Activated CD4-positive, alpha-beta memory T cell treated with anti-CD3 and anti-CD28 coated beads for 36 hours (primary cell): ENCODE data around the gene TWF2. TPM values are rescaled to one million over a fixed set of nuclear protein-coding genes. Genes with fewer than 3 reads are reported as not detected.

Source experiments
- CTCF ChIA-PET: fragments of 350-600 bp; sonication (Branson Sonifier 250); formaldehyde crosslinking; loops from one replicate; lab custom pipeline; 2021; ENCODE audit warnings: antibody characterized with exemption, inconsistent platforms; lab: Charles Lee
- POLR2A ChIA-PET: fragments of 350-600 bp; sonication (Branson Sonifier 250); formaldehyde crosslinking; loops from one replicate; lab custom pipeline; 2021; ENCODE audit warnings: antibody characterized with exemption; lab: Charles Lee
- DNase-seq: peaks from one replicate; pipeline ENCODE4 v3.0.0-alpha.2; 2020
- H3K27ac Mint-ChIP-seq: one replicate; pipeline ENCODE4 v1.8.0; 2021; ENCODE audit warnings: mixed read lengths
- H3K27me3 Mint-ChIP-seq: one replicate; pipeline ENCODE4 v1.8.0; 2021; ENCODE audit warnings: mixed read lengths
- H3K36me3 Mint-ChIP-seq: one replicate; pipeline ENCODE4 v1.8.0; 2021; ENCODE audit warnings: mixed read lengths
- H3K4me1 Mint-ChIP-seq: one replicate; pipeline ENCODE4 v1.8.0; 2021; ENCODE audit warnings: low read depth, mixed read lengths
- H3K4me3 Mint-ChIP-seq: one replicate; pipeline ENCODE4 v1.8.0; 2021; ENCODE audit warnings: mild to moderate bottlenecking, mixed read lengths
- H3K9me3 Mint-ChIP-seq: one replicate; pipeline ENCODE4 v1.8.0; 2021; ENCODE audit warnings: mixed read lengths
- intact Hi-C: fragments of 100-400 bp; cut with micrococcal nuclease; formaldehyde crosslinking; loops from one replicate; pipeline ENCODE4 v1.15.1; 2023
- total RNA-seq, 2 experiments: library from RNA; stranded (reverse); gene quantifications; one replicate each; pipeline ENCODE4 v1.2.3, GENCODE V29; 2021

Gene TWF2
- total RNA-seq, 2 experiments from 2014 or later, result 114 to 118 TPM

DNA sequence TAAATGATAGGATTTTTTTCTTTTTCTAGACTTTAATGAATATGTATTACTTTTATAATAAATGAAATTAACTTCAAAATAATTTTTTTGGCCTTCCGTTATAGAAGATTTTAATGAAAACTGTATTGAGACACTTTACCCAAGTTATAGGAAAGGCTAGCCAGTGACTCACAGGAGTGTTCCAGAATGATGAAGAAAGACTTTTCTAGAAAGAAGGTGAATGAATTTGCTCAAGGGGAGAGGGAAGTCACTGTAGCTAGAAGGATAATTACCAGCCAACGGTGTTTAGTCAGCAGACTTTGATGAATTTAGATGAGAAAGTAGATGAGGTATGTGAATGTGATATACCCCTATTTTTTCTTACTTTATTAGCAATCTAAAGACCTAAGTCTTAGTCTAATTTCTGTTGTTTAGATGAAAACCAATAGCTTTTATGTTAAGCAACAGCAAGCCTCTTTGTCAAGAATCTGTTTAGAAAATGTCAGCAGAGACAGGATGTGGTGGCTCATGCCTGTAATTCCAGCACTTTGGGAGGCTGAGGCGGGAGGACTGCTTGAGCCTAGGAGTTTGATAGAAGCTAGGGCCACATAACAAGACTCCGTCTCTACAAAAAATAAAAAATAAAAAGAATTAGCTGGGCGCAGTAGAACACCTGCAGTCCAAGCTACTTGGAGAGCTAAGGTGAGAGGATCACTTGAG, 37.8 kb downstream of the TWF2 start:
- peak overlapping the region; percentile 74 for H3K27ac Mint-ChIP-seq
- no peak overlapping the region for H3K4me3 Mint-ChIP-seq
- H3K27me3 Mint-ChIP-seq, result no peaks in the 10 kb centered on the region
- intact Hi-C loops, result no loop called here
- H3K9me3 Mint-ChIP-seq, result no peaks in the 10 kb centered on the region
- H3K4me1 Mint-ChIP-seq, result peaks cover 65% of the 10 kb centered on the region
- DNase-seq, result no peak
- ChIA-PET CTCF (interaction anchor here (1.0 to 11.0 kb wide), 4 partner anchors 20 to 162 kb away, joined by 3 to 76 read pairs (median 4); no protein-coding TSS in a partner anchor), POLR2A (interaction anchor here (0.6 kb wide), 1 partner anchor 222 kb away, joined by 3 read pairs; no protein-coding TSS in a partner anchor)
- H3K36me3 Mint-ChIP-seq, result peaks cover 61% of the 10 kb centered on the region

DNA sequence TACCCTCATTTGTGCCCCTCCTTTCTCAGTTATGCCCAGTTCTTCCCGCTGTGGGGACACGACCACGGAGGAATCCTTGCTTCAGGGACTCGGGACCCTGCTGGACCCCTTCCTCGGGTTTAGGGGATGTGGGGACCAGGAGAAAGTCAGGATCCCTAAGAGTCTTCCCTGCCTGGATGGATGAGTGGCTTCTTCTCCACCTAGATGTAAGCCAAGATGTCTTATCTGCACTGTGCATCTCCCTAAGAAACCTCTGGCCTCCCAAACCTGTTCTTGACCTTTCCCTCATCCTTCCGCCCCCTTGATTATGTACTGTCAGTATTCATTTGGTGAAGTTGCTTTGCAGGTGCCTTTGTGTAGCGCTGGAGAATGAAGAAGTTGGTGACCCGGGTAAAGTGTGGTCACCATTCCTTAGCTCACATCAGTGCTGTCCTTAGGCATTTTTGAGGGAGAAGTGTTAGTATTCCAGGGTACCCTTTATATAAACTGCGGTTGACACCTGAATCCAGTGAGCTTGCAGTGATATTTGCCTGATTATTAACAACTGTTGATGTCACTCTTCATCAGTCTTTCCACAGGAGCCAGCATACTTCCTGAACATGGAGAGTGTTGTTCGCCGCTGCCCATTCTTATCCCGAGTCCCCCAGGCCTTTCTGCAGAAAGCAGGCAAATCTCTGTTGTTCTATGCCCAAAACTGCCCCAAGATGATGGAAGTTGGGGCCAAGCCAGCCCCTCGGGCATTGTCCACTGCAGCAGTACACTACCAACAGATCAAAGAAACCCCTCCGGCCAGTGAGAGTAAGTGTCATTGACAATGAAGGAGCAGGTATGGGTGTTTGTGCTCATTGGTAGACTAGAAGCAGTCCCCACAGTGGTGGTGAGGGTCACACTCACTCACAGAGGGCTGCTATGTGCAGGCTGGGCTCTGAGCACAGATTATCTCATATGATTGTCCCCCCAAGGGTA, 40.0 kb downstream of the TWF2 start:
- Mint-ChIP-seq H3K27ac (peak overlapping the region; percentile 81), H3K9me3 (no peaks in the 10 kb centered on the region), H3K4me3 (peak overlapping the region; percentile 98), H3K36me3 (peaks cover 42% of the 10 kb centered on the region), H3K4me1 (peaks cover 51% of the 10 kb centered on the region), H3K27me3 (no peaks in the 10 kb centered on the region)
- ChIA-PET CTCF (interaction anchor here (0.7 to 1.1 kb wide), 2 partner anchors 19 to 75 kb away, joined by 3 read pairs; no protein-coding TSS in a partner anchor), POLR2A (no interaction called here)
- intact Hi-C loops, result loop anchor here (1.0 kb wide), 2 partner anchors 21 to 45 kb away; partner anchors contain the start of gene POC1A
- DNase-seq, result no peak

DNA sequence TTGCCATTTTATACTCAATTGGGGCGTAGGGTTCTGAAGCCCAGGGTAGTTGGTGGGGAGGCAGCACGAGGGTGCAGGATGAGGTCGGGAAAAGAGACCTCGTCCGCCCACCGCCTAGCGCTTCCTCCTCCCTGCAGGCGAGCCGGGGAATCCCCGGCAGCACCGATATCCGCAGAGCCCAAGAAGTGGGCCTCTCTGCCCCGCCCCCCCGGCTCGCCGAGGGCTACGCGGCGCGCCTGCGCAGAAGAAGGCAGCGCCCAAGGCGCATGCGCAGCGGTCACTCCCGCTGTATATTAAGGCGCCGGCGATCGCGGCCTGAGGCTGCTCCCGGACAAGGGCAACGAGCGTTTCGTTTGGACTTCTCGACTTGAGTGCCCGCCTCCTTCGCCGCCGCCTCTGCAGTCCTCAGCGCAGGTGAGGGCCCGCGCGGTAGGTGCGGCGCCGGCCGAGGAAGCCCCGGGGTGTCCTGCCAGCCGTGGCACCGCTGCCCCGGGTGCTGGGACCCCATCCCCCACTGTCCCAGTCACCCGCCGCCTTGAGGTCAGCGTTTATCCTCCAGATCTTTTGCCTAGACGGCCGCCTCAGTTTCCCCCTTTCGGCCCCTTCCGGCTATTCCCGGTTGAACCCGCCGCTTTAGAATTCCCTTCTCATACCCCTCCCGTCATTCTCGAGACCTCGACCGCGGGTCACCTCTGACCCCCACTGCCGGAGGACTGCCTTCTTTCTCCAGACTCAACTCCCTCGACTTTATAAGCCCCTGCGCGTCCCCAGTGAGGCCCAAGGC, 40.9 kb downstream of the TWF2 start, which contains the start of gene ALAS1:
Gene ALAS1, plus strand, starts transcription at position 319 of the 784 bp plus-strand sequence. CDS start 1,082 bp downstream, outside the sequence.
- CTCF ChIA-PET, result interaction anchor here (1.5 kb wide), 1 partner anchor 19 kb away, joined by 3 read pairs; no protein-coding TSS in a partner anchor
- peak within 1 kb of the TSS; percentile 98 for H3K4me3 Mint-ChIP-seq

DNA sequence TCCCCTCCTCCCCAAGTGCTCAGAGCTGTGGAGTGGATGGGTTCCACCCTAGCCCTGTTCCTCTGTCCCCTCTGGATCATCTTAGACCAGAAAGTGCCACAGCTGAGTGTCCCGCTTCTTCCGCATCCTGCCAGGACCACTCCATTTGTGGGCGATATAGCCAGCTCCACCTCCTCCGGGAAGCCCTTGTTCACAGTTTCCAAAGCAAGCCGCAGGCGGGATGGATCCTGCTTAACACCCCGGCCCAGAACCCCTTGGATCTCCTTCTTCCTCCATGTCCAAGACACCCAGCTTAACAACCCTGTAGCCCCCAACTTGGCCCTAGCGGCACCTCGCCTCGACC, 41.5 kb downstream of the TWF2 start:
- H3K27me3 Mint-ChIP-seq, result no peaks in the 10 kb centered on the region
- no peaks in the 10 kb centered on the region for H3K9me3 Mint-ChIP-seq
- POLR2A ChIA-PET, result interaction anchor here (1.1 kb wide), 1 partner anchor 14 kb away, joined by 3 read pairs; no protein-coding TSS in a partner anchor
- CTCF ChIA-PET, result interaction anchor here (0.7 to 1.5 kb wide), 3 partner anchors 20 to 43 kb away, joined by 3 read pairs; partner anchors contain the start of gene POC1A
- peak overlapping the region; percentile 98 for H3K4me3 Mint-ChIP-seq
- no peak for DNase-seq
- H3K36me3 Mint-ChIP-seq, result peaks cover 29% of the 10 kb centered on the region
- peak overlapping the region; percentile 81 for H3K27ac Mint-ChIP-seq
- H3K4me1 Mint-ChIP-seq, result peaks cover 44% of the 10 kb centered on the region
- intact Hi-C loops, result no loop called here

More for the DNA sequence above, 40.9 kb downstream of the TWF2 start, which contains the start of gene ALAS1:
- peaks cover 35% of the 10 kb centered on the region for H3K36me3 Mint-ChIP-seq
- POLR2A ChIA-PET, result interaction anchor here (1.1 kb wide), 1 partner anchor 13 kb away, joined by 3 read pairs; no protein-coding TSS in a partner anchor
- peaks cover 46% of the 10 kb centered on the region for H3K4me1 Mint-ChIP-seq
- peak within 1 kb of the TSS; percentile 81 for H3K27ac Mint-ChIP-seq
- no peaks in the 10 kb centered on the region for H3K9me3 Mint-ChIP-seq
- H3K27me3 Mint-ChIP-seq, result no peaks in the 10 kb centered on the region
- DNase-seq, result peak; percentile 97
- intact Hi-C loops, result loop anchor here (1.0 kb wide), 2 partner anchors 22 to 44 kb away; partner anchors contain the start of gene POC1A

DNA sequence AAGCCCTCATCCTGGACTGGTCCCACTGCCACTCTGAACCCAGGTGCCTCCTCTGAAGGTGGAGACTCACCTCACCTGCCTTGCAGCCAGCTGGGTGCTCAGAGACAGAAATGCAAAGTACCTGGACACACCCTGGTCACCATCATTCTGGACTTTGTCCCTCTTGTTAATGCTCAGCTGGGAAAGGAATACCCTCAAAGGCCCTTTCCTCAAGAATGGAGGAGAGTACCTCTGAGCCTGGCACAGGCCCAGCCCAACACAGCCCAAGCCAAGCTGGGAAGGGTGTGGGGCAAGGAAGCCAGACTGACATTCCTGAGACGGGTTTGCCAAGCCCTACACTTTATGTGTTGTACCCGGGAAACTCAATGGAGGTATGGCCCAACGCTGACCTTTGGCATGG, 42.0 kb downstream of the TWF2 start:
- H3K4me1 Mint-ChIP-seq, result peaks cover 40% of the 10 kb centered on the region
- H3K36me3 Mint-ChIP-seq, result peaks cover 25% of the 10 kb centered on the region

DNA sequence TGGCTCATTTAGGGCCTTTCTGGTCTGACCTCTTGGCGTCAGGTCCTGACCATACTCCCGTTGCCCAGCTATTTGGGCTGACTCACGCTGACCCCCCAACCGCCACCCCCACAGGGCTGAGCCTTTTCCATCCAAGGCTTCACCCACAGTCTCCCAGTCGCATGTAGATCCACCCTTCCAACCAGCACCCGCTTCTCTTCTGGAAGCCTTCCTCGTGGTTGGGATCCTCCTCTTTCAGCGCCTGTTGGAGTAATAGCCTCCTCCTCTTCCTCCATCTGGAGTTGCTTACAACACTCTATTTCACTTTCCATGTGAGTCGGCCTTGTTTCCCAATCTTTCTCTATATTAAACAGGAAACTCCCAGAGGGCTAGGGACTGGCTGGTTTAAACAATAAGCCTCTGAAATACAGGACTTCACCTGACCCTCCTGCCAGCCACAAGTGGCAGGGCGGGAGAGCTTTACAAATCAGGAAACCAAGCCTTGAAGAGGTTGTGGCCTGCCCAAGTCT, 43.1 kb downstream of the TWF2 start:
- Mint-ChIP-seq H3K36me3 (peaks cover 15% of the 10 kb centered on the region), H3K27me3 (no peaks in the 10 kb centered on the region), H3K4me1 (peaks cover 29% of the 10 kb centered on the region), H3K27ac (no peak overlapping the region), H3K9me3 (no peaks in the 10 kb centered on the region), H3K4me3 (no peak overlapping the region)
- ChIA-PET POLR2A (no interaction called here), CTCF (interaction anchor here (0.7 to 1.0 kb wide), 2 partner anchors 36 to 143 kb away, joined by 4 read pairs; no protein-coding TSS in a partner anchor)
- no peak for DNase-seq
- intact Hi-C loops, result no loop called here

More for the DNA sequence above, 42.0 kb downstream of the TWF2 start:
- Mint-ChIP-seq H3K27ac (peak overlapping the region; percentile 81), H3K27me3 (no peaks in the 10 kb centered on the region), H3K9me3 (no peaks in the 10 kb centered on the region), H3K4me3 (no peak overlapping the region)
- CTCF ChIA-PET, result interaction anchor here (0.7 to 1.5 kb wide), 5 partner anchors 20 to 196 kb away, joined by 3 to 4 read pairs (median 3); partner anchors contain the start of gene POC1A
- DNase-seq, result no peak
- POLR2A ChIA-PET, result interaction anchor here (1.1 kb wide), 1 partner anchor 14 kb away, joined by 3 read pairs; no protein-coding TSS in a partner anchor
- intact Hi-C loops, result no loop called here

DNA sequence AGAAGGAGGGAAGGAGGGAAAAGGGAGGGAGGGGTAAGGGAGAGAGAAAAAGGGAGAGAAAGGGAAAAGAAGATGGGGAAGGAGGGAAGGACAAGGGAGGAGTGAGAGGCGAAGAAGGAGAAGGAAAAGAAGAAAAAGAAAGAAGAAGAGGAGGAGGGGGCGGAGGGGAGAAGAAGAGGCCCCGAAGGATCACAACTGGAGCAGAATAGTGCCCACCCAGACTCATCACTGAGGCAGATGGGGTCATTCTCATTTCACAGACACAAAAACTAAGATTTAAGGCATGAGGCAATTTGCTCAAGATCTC, 43.7 kb downstream of the TWF2 start:
- Mint-ChIP-seq H3K27ac (no peak overlapping the region), H3K9me3 (no peaks in the 10 kb centered on the region), H3K4me1 (peaks cover 26% of the 10 kb centered on the region), H3K36me3 (peaks cover 12% of the 10 kb centered on the region), H3K27me3 (no peaks in the 10 kb centered on the region), H3K4me3 (no peak overlapping the region)
- intact Hi-C loops, result no loop called here
- no peak for DNase-seq
- CTCF ChIA-PET, result interaction anchor here (1.0 kb wide), 1 partner anchor 144 kb away, joined by 4 read pairs; no protein-coding TSS in a partner anchor
- POLR2A ChIA-PET, result no interaction called here

DNA sequence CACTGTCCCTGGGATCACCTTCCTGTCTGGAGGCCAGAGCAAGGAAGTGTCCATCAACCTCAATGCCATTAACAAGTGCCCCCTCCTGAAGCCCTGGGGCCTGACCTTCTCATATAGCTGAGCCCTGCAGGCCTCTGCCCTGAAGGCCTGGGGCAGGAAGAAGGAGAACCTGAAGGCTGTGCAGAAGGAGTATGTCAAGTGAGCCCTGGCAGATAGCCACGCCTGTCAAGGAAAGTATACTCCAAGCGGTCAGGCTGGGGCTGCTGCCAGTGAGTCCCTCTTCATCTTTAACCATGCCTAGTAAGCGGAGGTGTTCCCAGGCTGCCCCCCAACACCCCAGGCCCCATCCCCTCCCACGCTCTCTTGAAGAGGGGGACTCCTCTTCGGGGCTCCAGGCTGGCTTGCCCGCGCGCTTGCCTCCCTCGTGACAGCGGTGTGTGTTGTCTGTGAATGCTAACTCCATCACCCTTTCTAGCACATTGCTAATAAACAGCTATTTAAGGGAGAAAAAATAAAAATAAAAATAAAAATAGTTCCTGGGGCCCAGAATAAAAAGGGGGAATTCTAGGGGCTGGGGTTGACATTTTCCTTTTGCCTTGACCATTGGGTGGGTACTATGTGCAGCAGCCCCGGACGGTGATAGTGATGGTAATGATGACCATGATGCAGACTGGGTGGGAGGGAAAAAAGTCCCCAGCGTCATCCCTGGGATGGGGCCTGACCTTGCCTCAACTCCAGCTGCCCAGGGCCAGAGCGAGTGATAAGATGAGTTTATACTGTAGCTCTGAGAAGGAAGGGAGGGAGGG, 44.3 kb downstream of the TWF2 start:
- H3K4me1 Mint-ChIP-seq, result peaks cover 23% of the 10 kb centered on the region
- ChIA-PET POLR2A (no interaction called here), CTCF (no interaction called here)
- no peak for DNase-seq
- H3K27me3 Mint-ChIP-seq, result no peaks in the 10 kb centered on the region
- H3K9me3 Mint-ChIP-seq, result no peaks in the 10 kb centered on the region
- no peak overlapping the region for H3K4me3 Mint-ChIP-seq
- no peak overlapping the region for H3K27ac Mint-ChIP-seq
- intact Hi-C loops, result no loop called here
- H3K36me3 Mint-ChIP-seq, result peaks cover 9% of the 10 kb centered on the region

DNA sequence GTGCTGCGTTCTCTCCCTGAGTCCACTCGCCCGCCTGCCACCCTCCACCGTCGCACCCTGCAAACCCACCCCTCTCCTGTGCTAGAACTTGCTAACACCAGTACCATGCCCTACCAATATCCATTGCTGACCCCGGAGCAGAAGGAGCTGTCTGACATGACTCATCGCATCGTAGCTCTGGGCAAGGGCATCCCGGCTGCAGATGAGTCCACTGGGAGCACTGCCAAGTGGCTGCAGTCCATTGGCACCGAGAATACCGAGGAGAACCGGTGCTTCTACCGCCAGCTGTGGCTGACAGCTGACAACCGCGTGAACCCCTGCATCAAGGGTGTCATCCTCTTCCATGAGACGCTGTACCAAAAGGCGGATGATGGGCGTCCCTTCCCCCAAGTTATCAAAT, 45.9 kb downstream of the TWF2 start:
- intact Hi-C loops, result no loop called here
- Mint-ChIP-seq H3K4me3 (no peak overlapping the region), H3K4me1 (peaks cover 14% of the 10 kb centered on the region), H3K9me3 (no peaks in the 10 kb centered on the region), H3K36me3 (no peaks in the 10 kb centered on the region), H3K27ac (no peak overlapping the region), H3K27me3 (no peaks in the 10 kb centered on the region)
- ChIA-PET POLR2A (interaction anchor here (0.6 kb wide), 1 partner anchor 10 kb away, joined by 3 read pairs; no protein-coding TSS in a partner anchor), CTCF (interaction anchor here (1.3 kb wide), 1 partner anchor 70 kb away, joined by 4 read pairs; no protein-coding TSS in a partner anchor)
- no peak for DNase-seq

DNA sequence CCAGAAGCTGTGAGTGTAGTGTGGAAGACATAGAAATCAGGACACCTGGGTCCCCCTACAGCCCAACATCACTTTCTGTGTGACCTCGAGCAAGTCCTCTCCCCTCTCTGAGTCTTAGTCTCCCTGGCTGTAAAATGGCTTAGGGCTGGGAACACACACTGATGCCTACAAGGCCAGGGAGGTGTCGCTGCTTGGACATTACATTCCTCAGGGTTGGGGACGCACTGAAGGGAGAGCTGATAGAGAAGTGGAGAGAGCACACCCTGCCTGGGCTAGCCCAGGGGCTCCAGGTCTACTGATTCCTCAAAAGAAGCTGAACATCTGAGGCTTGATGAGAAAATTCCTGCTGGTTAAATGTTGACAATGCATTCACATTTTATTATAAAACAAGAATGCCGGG, 47.3 kb downstream of the TWF2 start:
- CTCF ChIA-PET, result no interaction called here
- no peak for DNase-seq
- Mint-ChIP-seq H3K4me1 (peaks cover 6% of the 10 kb centered on the region), H3K27me3 (no peaks in the 10 kb centered on the region), H3K36me3 (no peaks in the 10 kb centered on the region), H3K4me3 (no peak overlapping the region), H3K27ac (no peak overlapping the region), H3K9me3 (no peaks in the 10 kb centered on the region)
- intact Hi-C loops, result no loop called here
- POLR2A ChIA-PET, result no interaction called here
